DND-41 (cell line): Measurements from ENCODE around the gene PAQR4.

Experiments used
- ATAC-seq: fragments of 200-7000 bp; cut with Tn5 transposase; 3 replicates; pipeline ENCODE4 v1.9.1; 2021; ENCODE audit warnings: low read depth; ENCODE audit not compliant: insufficient read depth
- DNase-seq: peaks from one replicate; pipeline ENCODE4 v3.0.0-alpha.2; 2020
- H2AFZ ChIP-seq: 2 replicates; pipeline ENCODE4 v1.6.0; 2012; ENCODE audit warnings: low read depth, low read length
- H3K27ac ChIP-seq: 2 replicates; pipeline ENCODE4 v1.5.1; 2012; ENCODE audit warnings: low read length, inconsistent platforms
- H3K27me3 ChIP-seq: fragments of 200-600 bp; sonication (generic); 2 replicates; pipeline ENCODE4 v1.6.0; 2012; ENCODE audit warnings: low read length, mild to moderate bottlenecking, inconsistent platforms; ENCODE audit not compliant: insufficient read depth, poor library complexity
- H3K36me3 ChIP-seq: 2 replicates; pipeline ENCODE4 v1.5.1; 2012; ENCODE audit warnings: low read length, inconsistent platforms; ENCODE audit not compliant: insufficient read depth
- H3K4me1 ChIP-seq: 2 replicates; pipeline ENCODE4 v1.5.1; 2012; ENCODE audit warnings: mild to moderate bottlenecking, low read length; ENCODE audit not compliant: insufficient read depth
- H3K4me2 ChIP-seq: 2 replicates; pipeline ENCODE4 v1.6.0; 2012; ENCODE audit warnings: mild to moderate bottlenecking, moderate library complexity, low read length, inconsistent platforms; ENCODE audit not compliant: insufficient read depth
- H3K4me3 ChIP-seq, 2 experiments: fragments of 200-600 bp in 1 of 2; shearing (Covaris generic) in 1 of 2; 2 replicates each; pipeline ENCODE4 v1.5.1; 2012 to 2016; ENCODE audit warnings: inconsistent platforms in 2 of 2, low read length in 2 of 2, mild to moderate bottlenecking in 2 of 2, low read depth in 1 of 2, moderate library complexity in 1 of 2
- H3K79me2 ChIP-seq: 2 replicates; pipeline ENCODE4 v1.6.0; 2012; ENCODE audit warnings: low read length, inconsistent platforms; ENCODE audit not compliant: insufficient read depth
- H3K9ac ChIP-seq: 2 replicates; pipeline ENCODE4 v1.6.0; 2012; ENCODE audit warnings: low read depth, mild to moderate bottlenecking, inconsistent platforms, low read length, moderate library complexity
- H3K9me3 ChIP-seq: 2 replicates; pipeline ENCODE4 v1.5.1; 2012; ENCODE audit warnings: low read length, moderate library complexity, mild to moderate bottlenecking, inconsistent platforms; ENCODE audit not compliant: insufficient read depth, severe bottlenecking
- H4K20me1 ChIP-seq: 2 replicates; pipeline ENCODE4 v1.6.0; 2012; ENCODE audit warnings: low read length; ENCODE audit not compliant: insufficient read depth
- EZH2 ChIP-seq: IDR thresholded peaks from 3 replicates; pipeline ENCODE4 v1.6.1; 2012; ENCODE audit warnings: borderline replicate concordance, low read depth, mild to moderate bottlenecking, moderate library complexity, low read length, inconsistent platforms; ENCODE audit not compliant: severe bottlenecking
- TF ChIP-seq, protein P1 (sequence below): IDR thresholded peaks from 2 replicates; pipeline ENCODE4 v1.5.1; 2012; ENCODE audit warnings: borderline replicate concordance, low read length, moderate library complexity, mild to moderate bottlenecking; ENCODE audit not compliant: poor library complexity, severe bottlenecking; ENCODE audit errors: extremely low read depth

PAQR4 gene

DNA sequence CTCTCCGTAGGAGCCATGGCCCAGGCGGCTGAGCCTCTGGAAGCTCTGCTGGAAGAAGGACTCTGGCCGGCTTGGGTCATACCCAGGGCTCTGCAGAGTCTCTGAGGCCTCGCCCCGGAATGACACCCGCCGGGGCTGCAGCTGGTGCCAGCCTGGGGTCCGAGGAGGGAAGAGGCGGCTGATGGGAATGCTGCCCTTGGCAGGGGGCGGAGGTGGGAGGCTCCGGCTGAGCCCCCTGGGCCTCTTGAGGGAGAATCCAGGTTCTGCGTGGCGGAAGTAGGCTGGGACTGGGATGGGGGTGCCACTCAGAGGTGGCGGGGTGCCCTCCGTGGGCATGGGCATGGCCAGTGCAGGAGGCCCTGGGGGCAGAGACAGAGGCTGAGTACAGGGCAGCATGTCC, 7.5 kb downstream of the PAQR4 start:
- no peak for TF ChIP-seq EZH2
- TF ChIP-seq, protein P1, sequence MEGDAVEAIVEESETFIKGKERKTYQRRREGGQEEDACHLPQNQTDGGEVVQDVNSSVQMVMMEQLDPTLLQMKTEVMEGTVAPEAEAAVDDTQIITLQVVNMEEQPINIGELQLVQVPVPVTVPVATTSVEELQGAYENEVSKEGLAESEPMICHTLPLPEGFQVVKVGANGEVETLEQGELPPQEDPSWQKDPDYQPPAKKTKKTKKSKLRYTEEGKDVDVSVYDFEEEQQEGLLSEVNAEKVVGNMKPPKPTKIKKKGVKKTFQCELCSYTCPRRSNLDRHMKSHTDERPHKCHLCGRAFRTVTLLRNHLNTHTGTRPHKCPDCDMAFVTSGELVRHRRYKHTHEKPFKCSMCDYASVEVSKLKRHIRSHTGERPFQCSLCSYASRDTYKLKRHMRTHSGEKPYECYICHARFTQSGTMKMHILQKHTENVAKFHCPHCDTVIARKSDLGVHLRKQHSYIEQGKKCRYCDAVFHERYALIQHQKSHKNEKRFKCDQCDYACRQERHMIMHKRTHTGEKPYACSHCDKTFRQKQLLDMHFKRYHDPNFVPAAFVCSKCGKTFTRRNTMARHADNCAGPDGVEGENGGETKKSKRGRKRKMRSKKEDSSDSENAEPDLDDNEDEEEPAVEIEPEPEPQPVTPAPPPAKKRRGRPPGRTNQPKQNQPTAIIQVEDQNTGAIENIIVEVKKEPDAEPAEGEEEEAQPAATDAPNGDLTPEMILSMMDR = no peak
- DNase-seq (no peak), ATAC-seq (no peak)
- Histone ChIP-seq H3K36me3 (peaks cover 78% of the 10 kb centered on the region), H4K20me1 (peaks cover 69% of the 10 kb centered on the region), H3K79me2 (peaks cover 80% of the 10 kb centered on the region), H3K4me1 (peaks cover 70% of the 10 kb centered on the region), H3K4me3 (no peak overlapping the region), H3K4me2 (peak overlapping the region; percentile 44; the same call in 1 of the 2 replicates), H3K27ac (no peak overlapping the region), H3K27me3 (no peaks in the 10 kb centered on the region), H3K9ac (peak overlapping the region; percentile 9; the same call in 1 of the 2 replicates), H3K9me3 (no peaks in the 10 kb centered on the region), H2AFZ (no peak overlapping the region)

GRCh38 chr16:2977440-2977839, 8.3 kb downstream of the PAQR4 start:
- DNase-seq (no peak), ATAC-seq (no peak)
- Histone ChIP-seq H3K9me3 (no peaks in the 10 kb centered on the region), H3K4me2 (peak overlapping the region; percentile 44), H3K9ac (peak overlapping the region; percentile 28), H4K20me1 (peaks cover 62% of the 10 kb centered on the region), H2AFZ (no peak overlapping the region), H3K27ac (peak overlapping the region; percentile 3), H3K79me2 (peaks cover 72% of the 10 kb centered on the region), H3K4me3 (peak overlapping the region in 1 of 2 experiments; percentile 35; a peak in 1 of 4 replicates), H3K36me3 (peaks cover 70% of the 10 kb centered on the region), H3K27me3 (no peaks in the 10 kb centered on the region), H3K4me1 (peaks cover 65% of the 10 kb centered on the region)
- TF ChIP-seq, protein P1 = no peak
- no peak for TF ChIP-seq EZH2

DNA sequence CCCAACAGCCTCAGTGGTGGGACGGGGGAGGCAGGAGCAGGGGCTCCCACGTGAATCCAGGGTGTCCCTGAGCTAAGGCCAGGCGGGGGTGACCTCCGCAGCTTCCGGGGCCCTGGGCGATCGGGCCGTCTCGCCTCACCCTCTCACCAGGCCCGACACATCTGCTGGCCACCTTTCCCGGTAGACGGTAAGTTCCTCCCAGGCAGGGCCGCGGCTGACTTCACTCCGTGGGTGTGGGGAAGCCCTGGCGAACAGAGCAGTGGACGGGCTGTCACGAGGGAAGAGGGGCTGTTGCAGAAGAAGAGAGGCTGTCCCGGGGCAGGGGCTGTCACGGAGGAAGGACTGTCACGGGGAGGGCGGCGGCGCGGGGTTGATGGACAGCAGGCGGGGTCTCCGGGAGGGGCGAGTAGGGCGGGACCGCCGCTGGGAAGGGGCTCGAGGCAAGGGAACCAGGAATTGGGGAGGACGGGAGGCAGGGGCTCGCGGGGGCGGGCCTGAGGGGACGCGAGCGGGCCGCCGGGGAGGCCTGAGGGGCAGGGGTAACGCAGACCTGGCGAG, 10.6 kb downstream of the PAQR4 start:
- H3K79me2 ChIP-seq = peaks cover 63% of the 10 kb centered on the region
- peaks cover 47% of the 10 kb centered on the region for H3K36me3 ChIP-seq
- peak overlapping the region; percentile 84 for H3K4me2 ChIP-seq
- no peaks in the 10 kb centered on the region for H3K9me3 ChIP-seq
- peaks cover 67% of the 10 kb centered on the region for H3K4me1 ChIP-seq
- peaks cover 40% of the 10 kb centered on the region for H4K20me1 ChIP-seq
- H3K27ac ChIP-seq = peak overlapping the region; percentile 100
- H3K4me3 ChIP-seq = peak overlapping the region; percentile 77 to 82
- H2AFZ ChIP-seq = peak overlapping the region; percentile 83
- ATAC-seq (peak; percentile 46), DNase-seq (peak; percentile 70)
- H3K9ac ChIP-seq = peak overlapping the region; percentile 100
- no peak for TF ChIP-seq EZH2
- TF ChIP-seq, protein P1 = no peak
- H3K27me3 ChIP-seq = no peaks in the 10 kb centered on the region
